HG02870 (cell line): ENCODE measurements around the gene MYRIP.

Experiments used
- ATAC-seq: cut with Tn5 transposase; IDR thresholded peaks from one replicate; pipeline ENCODE4 v1.9.1; 2021; ENCODE audit warnings: mild to moderate bottlenecking, moderate library complexity; ENCODE audit not compliant: unreplicated experiment

Gene MYRIP

DNA sequence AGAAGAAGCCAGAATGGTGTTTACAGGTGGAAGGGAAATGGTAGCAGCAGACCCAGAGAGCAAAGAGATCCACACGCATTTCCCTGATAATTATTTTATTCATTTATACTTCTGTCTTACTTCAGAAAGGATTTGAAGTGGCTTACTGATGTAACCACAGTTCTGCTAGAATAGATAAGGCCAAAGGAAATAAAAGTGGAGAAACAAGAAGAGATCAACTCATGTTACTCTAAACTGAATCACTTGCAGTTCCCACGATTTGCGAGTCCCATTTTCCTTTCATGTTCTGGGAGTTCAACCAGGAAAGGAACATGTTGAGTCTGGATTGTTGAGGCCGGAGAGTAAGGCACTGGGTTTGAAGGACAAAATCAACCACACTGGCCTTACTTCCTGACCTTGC is 151.8 kb downstream of the MYRIP start:
- no peak for ATAC-seq

DNA sequence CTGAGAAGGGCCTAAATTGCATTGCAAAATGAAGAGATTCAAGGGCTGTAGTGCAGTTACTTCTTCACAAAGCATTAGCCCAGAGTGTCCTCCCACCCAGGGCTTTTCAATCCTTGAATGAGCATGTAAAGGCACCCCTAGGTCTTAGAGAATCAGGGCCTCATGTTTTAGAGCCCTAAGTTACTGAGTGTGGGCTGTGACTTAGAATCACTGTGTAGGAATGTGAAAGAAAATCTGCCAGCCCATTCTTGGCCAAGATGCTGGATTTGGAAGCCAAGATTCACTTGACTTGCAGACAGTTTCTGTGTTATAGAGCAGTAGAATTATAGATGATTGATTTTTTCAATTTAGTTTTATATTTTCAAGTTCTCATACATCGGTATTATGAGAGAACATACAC is 153.2 kb downstream of the MYRIP start:
- no peak for ATAC-seq

DNA sequence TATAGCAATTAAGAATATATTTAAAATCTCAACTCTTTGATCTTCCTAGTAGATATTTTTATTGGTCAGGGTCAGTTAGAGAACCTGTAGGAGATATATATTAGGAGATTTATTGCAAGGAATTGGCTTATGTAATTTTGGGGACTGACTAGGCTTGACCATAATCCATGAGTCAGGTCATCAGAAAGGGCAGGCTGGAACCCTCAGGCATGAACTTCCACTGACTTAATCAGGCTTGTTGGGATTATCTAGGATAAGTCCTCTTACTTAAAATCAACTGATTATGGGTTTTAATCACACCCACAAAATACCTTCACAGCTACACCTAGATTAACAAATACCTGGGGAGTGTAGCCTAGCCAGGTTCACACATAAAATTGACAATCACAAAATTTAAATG is 156.1 kb downstream of the MYRIP start:
- no peak for ATAC-seq

DNA sequence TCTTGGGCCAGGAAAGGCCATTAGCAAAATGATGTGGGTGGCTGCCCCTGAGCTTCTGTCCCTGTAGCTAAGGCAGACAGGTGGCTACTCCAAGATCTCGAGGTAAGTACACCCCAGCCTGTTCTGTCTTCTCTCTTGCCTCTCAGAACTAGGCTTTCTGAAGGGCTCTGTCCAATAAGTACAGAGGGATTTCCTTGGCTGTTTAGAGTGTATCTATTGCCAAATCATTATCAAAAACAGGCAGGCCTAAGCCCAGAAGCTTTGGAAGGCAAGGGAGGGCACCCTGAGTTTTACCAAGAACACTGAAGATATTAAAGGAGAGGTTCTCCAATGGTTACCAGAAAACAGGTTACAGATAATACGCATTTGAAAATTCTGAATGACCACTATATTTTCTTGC is 156.6 kb downstream of the MYRIP start:
- ATAC-seq, result no peak

DNA sequence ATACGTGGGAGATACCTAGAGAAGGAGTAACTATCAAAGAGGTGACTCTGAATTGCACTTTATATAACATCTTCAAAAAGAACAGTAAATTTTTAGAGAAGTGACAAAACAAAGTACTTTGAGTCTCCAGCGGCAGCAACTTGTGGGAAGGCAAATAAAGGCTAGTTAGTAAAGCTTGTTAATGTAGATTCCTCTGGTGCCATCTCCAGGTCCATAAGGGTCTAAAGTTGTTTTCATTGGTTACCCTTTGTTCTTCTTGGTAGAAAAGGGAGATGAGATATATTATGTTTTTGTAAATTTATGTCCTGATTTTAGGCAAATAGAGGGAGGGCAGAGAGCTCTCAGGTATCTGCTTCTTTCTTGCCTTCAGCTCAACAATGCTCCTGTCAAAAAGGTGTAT is 161.6 kb downstream of the MYRIP start:
- ATAC-seq, result no peak

DNA sequence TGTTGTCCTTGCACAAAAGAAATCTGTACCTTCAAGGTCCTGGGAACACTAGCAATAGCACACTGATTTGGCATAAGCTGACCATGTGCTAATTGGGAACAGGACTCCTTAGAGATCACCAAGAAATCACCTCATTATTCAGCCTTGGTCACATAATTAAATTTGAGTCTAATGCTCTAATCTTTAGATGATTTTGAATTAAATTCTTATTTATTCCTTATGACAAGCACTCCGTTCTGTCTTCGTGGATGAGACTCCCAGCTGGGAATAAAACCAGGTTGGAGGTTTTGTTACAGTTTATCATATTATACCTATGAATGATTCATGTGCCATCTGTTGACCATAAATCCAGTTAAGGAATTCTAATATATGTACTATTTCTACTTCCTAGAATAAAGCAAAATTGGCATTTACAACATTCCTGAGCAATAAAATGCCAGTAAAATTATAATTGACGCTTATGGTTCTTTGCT is 162.2 kb downstream of the MYRIP start:
- no peak for ATAC-seq

DNA sequence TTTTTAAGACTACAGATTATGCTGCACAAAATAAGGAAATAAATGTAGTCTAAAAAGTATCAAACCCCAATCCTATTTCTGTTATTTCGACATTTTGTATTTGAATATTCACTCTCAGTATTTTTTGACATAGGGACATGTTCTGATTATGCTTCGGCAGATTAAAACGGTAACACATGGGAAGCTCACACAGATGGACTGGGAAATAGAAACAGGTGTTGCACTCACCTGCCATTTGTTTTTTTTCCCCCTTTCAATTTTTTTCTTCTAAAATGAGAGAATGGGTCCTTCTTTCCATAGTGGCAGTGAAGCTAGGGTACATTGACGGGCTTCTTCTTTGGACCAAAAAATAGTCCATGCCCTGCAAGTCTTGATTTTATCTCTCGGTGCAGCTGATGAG is 163.1 kb downstream of the MYRIP start:
- ATAC-seq, result no peak

DNA sequence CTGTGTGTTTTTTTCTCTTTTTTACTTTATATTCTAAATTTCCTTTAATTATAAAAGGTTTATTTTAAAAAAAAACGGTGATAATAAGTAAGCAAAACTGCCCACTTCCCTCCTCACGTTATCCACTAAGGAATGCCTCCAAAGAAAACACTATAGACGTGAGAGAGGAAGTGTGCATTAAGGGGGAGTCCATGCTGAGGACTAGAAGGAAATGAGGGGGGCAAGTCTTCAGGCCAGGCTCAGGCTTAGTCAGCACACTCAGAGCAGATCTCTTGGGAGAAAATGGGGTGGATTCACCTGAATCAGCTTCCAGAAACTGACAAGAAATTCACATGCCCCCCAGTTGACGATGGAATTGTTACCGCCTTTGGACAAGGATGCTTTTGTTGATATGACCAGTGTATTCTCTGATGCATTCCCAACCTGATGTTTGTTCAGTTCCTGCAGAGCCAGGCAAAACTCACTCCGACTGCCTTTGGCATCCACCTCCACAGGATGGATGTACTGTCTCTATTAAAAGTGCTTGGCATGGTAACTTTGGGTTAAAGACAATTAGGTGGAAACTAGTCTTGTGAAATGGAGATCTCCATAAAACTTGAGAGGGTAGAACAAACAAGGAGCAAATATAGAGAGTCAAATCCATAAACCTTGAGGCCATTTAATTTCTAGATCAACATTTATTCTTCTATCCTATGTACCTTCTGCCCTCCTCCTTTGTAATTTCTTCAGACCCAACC is 167.8 kb downstream of the MYRIP start:
- no peak for ATAC-seq

DNA sequence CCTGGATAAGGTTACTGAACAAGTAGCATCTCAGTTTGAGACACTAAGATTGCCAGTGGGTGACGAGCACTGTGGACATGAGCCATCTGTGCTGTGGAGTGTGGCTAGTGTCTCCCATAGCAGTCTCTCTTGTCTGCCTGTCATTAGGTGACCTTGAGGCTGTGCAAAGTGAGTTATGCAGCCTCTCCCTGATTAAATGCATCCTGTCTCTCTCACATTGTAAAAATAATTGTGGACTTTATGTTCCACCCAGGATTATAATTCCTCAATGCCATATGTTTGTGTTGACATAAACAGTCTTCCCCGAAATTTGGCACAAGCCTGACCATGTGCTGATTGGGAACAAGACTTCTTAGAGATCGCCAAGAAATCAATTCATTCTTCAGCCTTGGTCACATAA is 168.9 kb downstream of the MYRIP start:
- no peak for ATAC-seq

DNA sequence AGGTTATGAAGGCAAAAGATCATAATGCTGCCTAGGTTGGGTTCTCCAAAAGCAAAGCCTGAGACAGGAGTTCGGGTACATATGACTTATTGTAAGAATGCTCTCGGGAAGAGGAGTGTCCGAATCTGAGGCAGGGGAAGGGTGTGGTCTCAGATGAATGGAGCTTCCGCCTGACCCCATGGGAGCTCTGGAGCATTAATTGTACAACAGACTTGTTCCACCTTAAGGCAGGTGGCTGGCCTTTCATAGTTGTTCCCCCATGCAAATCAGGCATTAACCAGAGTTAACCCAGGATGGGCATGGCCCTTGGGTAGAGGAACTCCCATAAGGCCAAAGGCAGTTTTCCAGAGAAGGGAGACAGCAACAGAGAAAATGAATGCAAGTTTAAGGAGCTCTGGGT is 170.6 kb downstream of the MYRIP start:
- no peak for ATAC-seq

DNA sequence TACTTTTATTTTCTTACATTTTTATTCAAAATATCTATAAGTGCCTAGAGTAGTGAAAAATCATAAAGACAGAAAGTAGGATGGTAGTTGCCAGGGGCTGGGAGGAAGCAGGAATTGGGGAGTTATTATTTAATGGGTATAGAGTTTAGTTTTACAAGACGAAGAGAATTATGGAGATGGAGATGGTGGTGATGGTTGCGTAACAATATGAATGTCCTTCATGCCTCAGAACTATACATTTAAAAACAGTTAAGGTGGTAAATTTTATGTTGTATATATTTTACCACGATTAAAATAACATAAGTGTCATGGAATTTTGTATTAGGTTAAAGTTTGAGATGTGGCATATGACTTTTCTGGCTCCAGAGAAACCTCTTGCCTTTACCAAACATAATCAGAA is 171.4 kb downstream of the MYRIP start:
- ATAC-seq, result no peak

DNA sequence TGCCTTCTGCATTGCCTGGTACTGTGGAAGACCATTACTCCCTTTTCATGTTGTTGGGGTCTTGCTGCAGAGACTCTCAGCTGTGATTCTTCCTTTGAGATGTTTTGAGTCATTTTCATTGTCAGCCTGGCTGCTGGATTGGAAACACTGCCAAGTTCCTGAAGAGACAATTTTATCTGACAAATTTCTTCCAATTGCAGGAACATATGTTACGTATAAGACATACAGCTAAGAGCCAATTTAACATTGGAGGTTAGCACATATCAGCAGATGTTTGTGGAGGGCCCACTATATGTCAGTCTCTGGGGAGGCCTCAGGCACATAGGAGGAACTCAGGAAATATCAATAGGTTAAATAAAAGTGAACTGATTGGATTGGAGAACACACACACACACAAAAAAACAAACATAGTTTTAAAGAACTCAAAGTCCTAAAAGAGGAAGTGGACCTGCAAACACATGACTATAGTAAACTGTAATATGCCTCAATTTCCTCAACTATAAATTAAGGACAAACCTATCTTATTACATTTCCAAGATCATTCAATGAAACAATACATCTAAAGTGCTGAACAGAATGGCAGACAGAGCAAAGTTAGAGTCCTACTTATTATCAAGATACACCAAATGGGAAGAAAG is 172.3 kb downstream of the MYRIP start:
- ATAC-seq, result no peak

DNA sequence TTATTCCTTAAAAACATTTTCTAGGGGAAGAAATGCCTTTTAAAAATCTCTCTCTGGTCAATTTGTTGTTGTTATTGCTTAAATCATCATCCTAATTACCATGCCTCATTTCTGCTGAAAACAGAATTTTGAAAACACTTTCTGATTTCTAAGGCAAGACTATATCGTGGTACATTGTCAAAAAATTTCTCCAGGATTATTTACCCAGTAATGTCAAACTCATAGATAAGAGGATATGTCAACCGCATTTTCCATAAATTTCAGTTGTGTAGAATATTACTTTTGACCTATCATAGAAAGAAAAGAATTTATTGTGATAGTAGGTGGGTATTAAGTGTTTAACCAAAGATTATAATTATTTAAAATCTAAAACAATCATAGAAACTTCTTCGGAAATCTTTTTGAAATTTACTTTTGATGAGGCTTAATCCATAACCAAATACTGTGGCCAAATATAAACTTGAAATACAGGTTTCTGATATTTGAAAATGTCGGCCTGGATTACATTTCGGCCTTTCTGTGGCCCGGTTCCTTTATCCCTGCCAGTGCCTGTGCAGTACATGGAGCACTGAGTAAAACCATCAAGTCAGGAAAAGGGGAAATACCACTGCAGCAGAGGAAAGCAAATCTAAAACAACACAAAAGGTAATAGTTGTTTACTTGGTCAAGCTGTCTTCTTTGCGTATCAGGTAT is 173.4 kb downstream of the MYRIP start:
- ATAC-seq, result no peak

DNA sequence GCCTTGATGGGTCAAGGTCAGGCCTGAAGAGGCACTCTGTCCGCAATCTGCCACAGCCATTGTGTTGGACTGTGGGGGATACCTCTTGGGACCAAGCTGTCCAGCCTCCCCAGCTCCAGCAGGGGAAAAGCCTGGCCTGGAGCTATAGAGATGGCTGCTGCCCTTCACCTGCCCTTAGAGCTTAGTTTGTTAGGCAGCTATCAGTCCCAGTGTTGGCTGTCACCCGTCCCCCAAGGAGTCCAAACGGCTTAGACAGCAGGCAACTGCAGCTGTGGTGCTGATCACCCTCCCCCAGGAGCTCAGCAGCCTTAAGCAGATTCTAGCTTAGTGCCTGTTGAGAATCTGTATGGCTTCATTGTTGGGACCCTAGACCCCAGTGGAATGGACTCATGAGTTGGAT is 180.3 kb downstream of the MYRIP start:
- ATAC-seq, result no peak

DNA sequence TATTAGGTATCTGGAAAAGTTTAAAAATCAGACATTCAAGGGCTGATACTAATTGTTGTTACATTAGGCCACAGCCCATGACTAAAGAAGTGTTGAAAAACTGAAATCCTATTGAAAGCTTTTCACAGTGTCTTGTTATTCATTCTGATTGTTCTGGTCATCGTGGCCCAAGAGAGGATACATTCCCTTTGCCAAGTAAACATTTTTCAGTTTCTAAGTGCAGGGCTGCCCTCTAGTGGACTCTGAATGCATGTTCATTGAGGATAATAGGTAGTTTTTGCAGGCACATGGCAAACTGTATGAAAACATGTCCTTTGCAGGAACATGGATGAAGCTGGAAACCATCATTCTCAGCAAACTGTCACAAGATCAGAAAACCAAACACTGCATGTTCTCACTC is 181.1 kb downstream of the MYRIP start:
- no peak for ATAC-seq

DNA sequence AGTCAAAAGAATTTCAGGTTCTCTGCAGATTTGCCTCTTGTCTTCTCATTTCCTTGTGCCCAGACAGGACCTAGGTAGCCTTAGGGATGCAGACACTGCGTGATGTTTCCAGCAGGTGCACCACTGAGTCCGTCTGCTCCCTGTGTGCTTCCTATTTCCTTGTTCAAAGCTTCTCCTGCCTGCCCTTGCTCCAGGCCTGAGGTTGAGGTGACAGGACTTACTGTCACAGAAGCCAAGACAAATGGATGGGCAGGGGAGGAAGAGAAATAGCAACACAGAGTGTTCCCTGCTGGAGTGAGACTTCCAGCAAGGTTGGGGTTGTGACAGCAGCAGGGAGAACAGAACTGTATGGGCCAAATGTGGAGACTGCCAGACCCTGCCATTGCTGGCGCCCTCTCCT is 199.4 kb downstream of the MYRIP start:
- ATAC-seq, result no peak

DNA sequence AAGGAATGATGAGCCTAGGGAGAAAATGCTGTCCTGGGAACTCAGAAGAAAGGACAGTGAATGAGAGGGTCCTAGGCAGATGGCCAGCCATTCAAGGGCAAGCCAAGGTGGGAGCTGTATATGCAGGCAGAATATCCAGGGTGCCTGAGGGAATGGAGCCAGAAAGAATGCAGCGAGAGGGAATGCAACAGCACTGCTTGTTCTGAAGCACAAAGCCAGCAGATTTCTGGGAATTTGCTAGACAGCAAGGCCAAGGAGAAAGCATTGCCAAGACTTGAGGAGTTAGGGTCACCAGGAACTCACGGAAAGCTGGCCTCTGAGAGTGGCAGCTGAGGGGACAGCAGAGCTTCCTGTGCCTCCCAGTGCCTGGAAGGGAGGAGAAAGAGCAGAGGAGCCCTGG is 200.6 kb downstream of the MYRIP start:
- ATAC-seq, result no peak

DNA sequence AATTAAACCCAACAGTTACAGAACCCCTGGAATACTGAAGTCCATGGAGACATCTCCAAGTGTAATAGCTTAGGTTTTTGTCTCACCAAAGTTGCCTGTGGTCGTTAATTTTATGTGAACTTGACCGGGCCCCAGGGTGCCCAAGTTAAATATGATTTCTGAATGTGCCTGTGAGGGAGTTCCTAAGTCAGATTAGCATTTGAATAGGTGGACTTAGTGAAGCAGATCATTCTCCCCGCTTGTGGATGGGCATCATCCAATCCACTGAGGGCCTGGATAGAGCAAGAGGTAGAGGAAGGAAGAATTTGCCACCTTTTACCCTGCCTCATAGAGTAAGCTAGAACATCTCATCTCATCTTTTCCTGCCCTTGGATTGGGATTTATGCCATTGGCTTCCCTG is 203.0 kb downstream of the MYRIP start:
- ATAC-seq, result no peak

DNA sequence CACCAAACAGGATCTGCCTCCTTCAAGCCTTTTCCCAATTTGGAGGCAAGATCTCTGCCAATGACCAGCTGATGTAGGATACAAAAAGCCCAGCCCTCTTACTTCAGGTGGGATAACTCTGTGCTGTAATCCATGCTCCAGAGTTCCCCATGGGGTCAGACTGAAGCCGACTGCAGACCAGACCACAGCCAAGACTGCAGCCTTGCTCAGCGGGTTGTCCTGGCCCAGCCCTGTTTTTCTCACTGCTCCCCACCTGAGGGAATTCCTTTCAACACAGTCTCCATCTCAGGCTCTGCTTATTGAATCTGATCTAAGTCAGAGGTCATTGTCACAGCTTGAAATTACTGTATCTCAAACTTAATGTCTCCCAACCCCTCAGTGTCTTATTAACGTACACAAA is 207.0 kb downstream of the MYRIP start:
- no peak for ATAC-seq

DNA sequence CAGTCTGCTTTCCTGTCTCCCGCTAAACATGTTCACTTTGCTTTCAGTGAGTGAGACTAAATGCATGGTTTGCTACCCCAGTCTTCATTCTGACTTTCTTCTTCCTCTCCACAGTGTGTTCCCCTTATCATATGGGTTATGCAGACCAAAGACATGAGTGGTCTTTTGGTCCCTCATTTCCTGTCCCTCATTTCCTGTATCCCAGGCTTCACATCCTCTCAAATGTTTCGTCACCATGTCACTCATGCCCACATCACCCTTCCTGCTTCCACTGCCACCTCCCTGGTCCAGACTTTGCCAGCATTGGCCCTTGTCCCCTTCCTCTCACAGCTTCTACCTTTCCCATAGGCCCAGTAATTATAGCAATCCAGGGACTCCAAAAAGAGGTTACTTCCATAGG is 209.0 kb downstream of the MYRIP start:
- no peak for ATAC-seq

DNA sequence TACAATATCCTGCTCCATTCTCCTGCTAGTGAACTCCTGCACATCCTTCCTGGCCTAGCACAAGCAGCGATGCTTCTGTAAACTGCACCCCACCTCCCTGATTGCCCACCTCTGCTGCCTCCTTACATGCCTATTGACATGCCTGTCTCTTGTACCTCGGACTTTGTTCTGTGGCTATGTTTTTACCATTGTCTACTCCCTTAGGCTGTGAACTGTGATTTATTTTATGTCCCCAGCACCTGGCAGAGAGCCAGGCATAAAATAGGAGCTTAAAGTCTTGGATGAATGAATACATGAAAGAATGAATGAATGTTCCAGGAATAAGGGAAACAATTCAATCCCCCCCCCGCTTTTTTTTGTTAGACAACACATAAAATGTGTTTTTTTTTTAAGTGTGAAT is 210.0 kb downstream of the MYRIP start:
- ATAC-seq, result no peak

DNA sequence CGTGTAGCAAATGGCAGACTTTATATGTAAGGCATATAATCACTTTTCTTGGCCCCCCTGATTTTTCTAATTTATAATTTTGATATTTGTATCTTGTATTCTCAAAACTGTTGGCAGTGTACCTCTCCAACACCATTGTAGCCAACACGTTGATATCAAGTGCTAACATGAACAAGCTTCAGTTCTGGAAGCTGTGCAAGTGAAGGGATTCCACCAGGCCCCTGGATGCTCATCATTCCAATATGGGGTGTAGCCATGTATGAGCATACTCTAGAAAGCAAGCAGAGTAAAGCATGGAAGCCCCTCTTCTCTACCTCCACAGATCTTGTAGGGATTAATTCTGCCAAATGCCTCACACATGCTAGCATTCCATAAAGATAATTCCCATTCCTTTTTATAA is 211.3 kb downstream of the MYRIP start:
- ATAC-seq, result no peak
